Neural cell (in vitro differentiated cells): ENCODE results near the gene FAM219B. TPM values are rescaled to one million over a fixed set of nuclear protein-coding genes. Genes with fewer than 3 reads are reported as not detected.

Experiments
- H2AFZ ChIP-seq: fragments of 200-600, 300-800 bp; sonication (generic), shearing (Covaris generic); 2 replicates; pipeline ENCODE4 v1.6.0; 2014; ENCODE audit warnings: low read depth, mild to moderate bottlenecking, antibody characterized with exemption, low read length, moderate library complexity
- H3F3A ChIP-seq: fragments of 200-600 bp; shearing (Covaris generic); 2 replicates; pipeline ENCODE4 v1.6.1; 2016; ENCODE audit warnings: mild to moderate bottlenecking, moderate library complexity, mixed read lengths, antibody characterized with exemption, low read length; ENCODE audit not compliant: insufficient read depth, poor library complexity, severe bottlenecking
- H3K27ac ChIP-seq: fragments of 200-600, 300-800 bp; sonication (generic), shearing (Covaris generic); 2 replicates; pipeline ENCODE4 v1.5.1; 2014; ENCODE audit warnings: mild to moderate bottlenecking, low read length, moderate library complexity
- H3K27me3 ChIP-seq: fragments of 300-800, 200-600 bp; sonication (generic), shearing (Covaris generic); 2 replicates; pipeline ENCODE4 v1.6.0; 2014; ENCODE audit warnings: mild to moderate bottlenecking, low read depth, low read length, moderate library complexity; ENCODE audit not compliant: insufficient read depth
- H3K36me3 ChIP-seq: fragments of 300-800, 200-600 bp; sonication (generic), shearing (Covaris generic); 2 replicates; pipeline ENCODE4 v1.5.1; 2014; ENCODE audit warnings: mild to moderate bottlenecking, antibody characterized with exemption, low read length, moderate library complexity; ENCODE audit not compliant: insufficient read depth
- H3K4me2 ChIP-seq: fragments of 300-800, 200-600 bp; sonication (generic), shearing (Covaris generic); 2 replicates; pipeline ENCODE4 v1.6.0; 2014; ENCODE audit warnings: mild to moderate bottlenecking, low read length
- H3K4me3 ChIP-seq: fragments of 300-800, 200-600 bp; sonication (generic), shearing (Covaris generic); 2 replicates; pipeline ENCODE4 v1.5.1; 2014; ENCODE audit warnings: mild to moderate bottlenecking, low read length, moderate library complexity
- H3K79me2 ChIP-seq: fragments of 200-600 bp; shearing (Covaris generic); replicated peaks from 2 replicates; pipeline ENCODE4 v1.6.0; 2014; ENCODE audit warnings: mild to moderate bottlenecking, low read length, moderate library complexity; ENCODE audit not compliant: insufficient read depth
- H3K9ac ChIP-seq: fragments of 300-800, 200-600 bp; sonication (generic), shearing (Covaris generic); 2 replicates; pipeline ENCODE4 v1.6.1; 2016; ENCODE audit warnings: mild to moderate bottlenecking, low read length, mixed read lengths
- H3K9me2 ChIP-seq: fragments of 200-600 bp; shearing (Covaris generic); 2 replicates; pipeline ENCODE4 v1.6.1; 2016; ENCODE audit warnings: mild to moderate bottlenecking, low read length, mixed read lengths; ENCODE audit not compliant: insufficient read depth
- H3K9me3 ChIP-seq: fragments of 200-600, 300-800 bp; sonication (generic), shearing (Covaris generic); 2 replicates; pipeline ENCODE4 v1.6.1; 2016; ENCODE audit warnings: mild to moderate bottlenecking, mixed run types, low read length, moderate library complexity, mixed read lengths
- H4K20me1 ChIP-seq: fragments of 200-600 bp; shearing (Covaris generic); 2 replicates; pipeline ENCODE4 v1.6.1; 2016; ENCODE audit warnings: mild to moderate bottlenecking, mixed run types; ENCODE audit not compliant: insufficient read depth
- CTCF ChIP-seq: fragments of 450-650 bp; IDR thresholded peaks from 2 replicates; pipeline ENCODE4 v1.5.1; 2014; ENCODE audit warnings: antibody characterized with exemption, mild to moderate bottlenecking, moderate library complexity; ENCODE audit not compliant: poor library complexity, severe bottlenecking
- EP300 ChIP-seq: fragments of 450-650 bp; conservative IDR thresholded peaks from 2 replicates; pipeline ENCODE4 v1.6.1; 2014; ENCODE audit warnings: antibody characterized with exemption, mild to moderate bottlenecking, moderate library complexity; ENCODE audit not compliant: poor library complexity, severe bottlenecking
- EZH2 ChIP-seq: fragments of 200-600, 300-800 bp; shearing (Covaris generic), sonication (generic); IDR thresholded peaks from 2 replicates; pipeline ENCODE4 v1.6.1; 2014; ENCODE audit warnings: antibody characterized with exemption, low read length, borderline replicate concordance, mild to moderate bottlenecking; ENCODE audit not compliant: insufficient read depth, poor library complexity, severe bottlenecking
- MXI1 ChIP-seq: fragments of 450-650 bp; conservative IDR thresholded peaks from 2 replicates; pipeline ENCODE4 v1.6.1; 2014; ENCODE audit warnings: antibody characterized with exemption, mild to moderate bottlenecking; ENCODE audit not compliant: poor library complexity, severe bottlenecking
- POLR2AphosphoS5 ChIP-seq: IDR thresholded peaks from 2 replicates; pipeline ENCODE4 v1.6.1; 2012
- RAD21 ChIP-seq: fragments of 450-650 bp; conservative IDR thresholded peaks from 2 replicates; pipeline ENCODE4 v1.6.1; 2014; ENCODE audit warnings: antibody characterized with exemption, mild to moderate bottlenecking, moderate library complexity
- REST ChIP-seq: IDR thresholded peaks from 2 replicates; pipeline ENCODE4 v1.6.1; 2012; ENCODE audit warnings: borderline replicate concordance
- SMC3 ChIP-seq: fragments of 450-650 bp; conservative IDR thresholded peaks from 2 replicates; pipeline ENCODE4 v1.6.1; 2014; ENCODE audit warnings: antibody characterized with exemption, mild to moderate bottlenecking, moderate library complexity; ENCODE audit not compliant: poor library complexity
- TAF1 ChIP-seq: IDR thresholded peaks from 2 replicates; pipeline ENCODE4 v1.6.1; 2012; ENCODE audit warnings: low read depth
- polyA plus RNA-seq: library from polyadenylated mRNA; depleted of rRNA; stranded (reverse); fragments of >200 nt; gene quantifications from 2 replicates; pipeline ENCODE4 v1.2.3, GENCODE V29; 2014

FAM219B gene
- polyA plus RNA-seq, 1 donor from 2014 or later: 250 TPM

GRCh38 chr15:74863239-74864056 lies 43.2 kb downstream of the FAM219B start:
- H3K9me2 ChIP-seq: no peaks in the 10 kb centered on the region
- H3K9me3 ChIP-seq: no peaks in the 10 kb centered on the region
- no peaks in the 10 kb centered on the region for H4K20me1 ChIP-seq
- no peaks in the 10 kb centered on the region for H3F3A ChIP-seq
- no peak for TF ChIP-seq POLR2AphosphoS5
- TF ChIP-seq EP300: no peak
- no peak for TF ChIP-seq SMC3
- no peak for TF ChIP-seq TAF1
- TF ChIP-seq CTCF: no peak
- TF ChIP-seq EZH2: no peak
- TF ChIP-seq MXI1: no peak
- no peak for TF ChIP-seq RAD21
- no peak overlapping the region for H3K4me3 ChIP-seq
- no peaks in the 10 kb centered on the region for H3K36me3 ChIP-seq
- no peak overlapping the region for H3K4me2 ChIP-seq
- no peak overlapping the region for H2AFZ ChIP-seq
- H3K27me3 ChIP-seq: no peaks in the 10 kb centered on the region
- no peak overlapping the region for H3K27ac ChIP-seq
- no peak overlapping the region for H3K9ac ChIP-seq
- H3K79me2 ChIP-seq: no peaks in the 10 kb centered on the region

- H3K27ac ChIP-seq: no peak overlapping the region
- no peaks in the 10 kb centered on the region for H3K36me3 ChIP-seq
- H3K9me2 ChIP-seq: no peaks in the 10 kb centered on the region
- no peaks in the 10 kb centered on the region for H3K9me3 ChIP-seq
- no peak overlapping the region for H3K9ac ChIP-seq
- H2AFZ ChIP-seq: no peak overlapping the region
- no peak overlapping the region for H3K4me2 ChIP-seq
- H4K20me1 ChIP-seq: no peaks in the 10 kb centered on the region
- no peaks in the 10 kb centered on the region for H3K79me2 ChIP-seq
- no peaks in the 10 kb centered on the region for H3F3A ChIP-seq
- no peak overlapping the region for H3K4me3 ChIP-seq
- TF ChIP-seq REST (no peak), RAD21 (no peak), EP300 (no peak), MXI1 (no peak), CTCF (no peak), POLR2AphosphoS5 (no peak), TAF1 (no peak), SMC3 (no peak), EZH2 (no peak)
- no peaks in the 10 kb centered on the region for H3K27me3 ChIP-seq
Observed at GRCh38 chr15:74858369-74858740, 48.3 kb downstream of the FAM219B start.
